Esophagus squamous epithelium (tissue), 4 donors: Measurements from ENCODE around the gene RALGPS2.

Experiments used
- POLR2A ChIP-seq, 4 donors: fragments of 450-650 bp; IDR thresholded peaks; one replicate each; pipeline ENCODE4 v1.6.1; 2017; ENCODE audit warnings: antibody characterized with exemption in 4 of 4, mild to moderate bottlenecking in 4 of 4, moderate library complexity in 3 of 4
- TF ChIP-seq, protein P1 (sequence below), 6 experiments: fragments of 450-650 bp in 4 of 6; fragments of 200-600 bp in 2 of 6; sonication (generic) in 2 of 6; IDR thresholded peaks; one replicate each; pipeline ENCODE4 v1.5.1; 2016 to 2019; ENCODE audit warnings: antibody characterized with exemption in 6 of 6, mild to moderate bottlenecking in 4 of 6, moderate library complexity in 4 of 6

DNA sequence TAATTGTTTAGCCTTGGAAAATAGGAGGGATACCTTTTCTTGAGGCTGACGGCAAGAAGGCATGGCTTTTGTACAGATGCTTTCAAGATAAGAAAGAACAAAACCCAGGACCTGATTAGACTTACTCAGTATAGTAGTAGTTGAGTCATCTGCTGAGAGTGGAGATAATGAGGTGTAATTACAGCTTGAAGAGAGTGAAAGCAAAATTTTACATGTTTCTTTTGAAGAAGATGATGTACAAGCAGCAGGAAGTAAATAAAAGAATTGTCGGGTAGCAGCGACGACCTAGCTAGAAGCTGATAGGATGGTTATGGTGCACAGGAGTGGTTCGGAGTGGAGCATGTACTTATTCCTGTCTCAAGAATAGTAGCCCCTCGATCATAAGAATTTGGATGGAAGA, 139.3 kb downstream of the RALGPS2 start:
- TF ChIP-seq, protein P1, sequence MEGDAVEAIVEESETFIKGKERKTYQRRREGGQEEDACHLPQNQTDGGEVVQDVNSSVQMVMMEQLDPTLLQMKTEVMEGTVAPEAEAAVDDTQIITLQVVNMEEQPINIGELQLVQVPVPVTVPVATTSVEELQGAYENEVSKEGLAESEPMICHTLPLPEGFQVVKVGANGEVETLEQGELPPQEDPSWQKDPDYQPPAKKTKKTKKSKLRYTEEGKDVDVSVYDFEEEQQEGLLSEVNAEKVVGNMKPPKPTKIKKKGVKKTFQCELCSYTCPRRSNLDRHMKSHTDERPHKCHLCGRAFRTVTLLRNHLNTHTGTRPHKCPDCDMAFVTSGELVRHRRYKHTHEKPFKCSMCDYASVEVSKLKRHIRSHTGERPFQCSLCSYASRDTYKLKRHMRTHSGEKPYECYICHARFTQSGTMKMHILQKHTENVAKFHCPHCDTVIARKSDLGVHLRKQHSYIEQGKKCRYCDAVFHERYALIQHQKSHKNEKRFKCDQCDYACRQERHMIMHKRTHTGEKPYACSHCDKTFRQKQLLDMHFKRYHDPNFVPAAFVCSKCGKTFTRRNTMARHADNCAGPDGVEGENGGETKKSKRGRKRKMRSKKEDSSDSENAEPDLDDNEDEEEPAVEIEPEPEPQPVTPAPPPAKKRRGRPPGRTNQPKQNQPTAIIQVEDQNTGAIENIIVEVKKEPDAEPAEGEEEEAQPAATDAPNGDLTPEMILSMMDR (IDR thresholded peaks at IDR 0.05), result no peak
- no peak for TF ChIP-seq POLR2A (IDR thresholded peaks at IDR 0.05)
